HG03469 (cell line): ENCODE measurements around the gene ASB6.
"Not testable (repeated sequence)": the region's sequence is repeated elsewhere in the genome, so short reads cannot be mapped to it uniquely, and the experiment has no call there.

Experiments used
- ATAC-seq: cut with Tn5 transposase; IDR thresholded peaks from one replicate; pipeline ENCODE4 v1.9.1; 2021; ENCODE audit warnings: mild to moderate bottlenecking, moderate library complexity, moderate number of reproducible peaks; ENCODE audit not compliant: unreplicated experiment

ASB6 gene

DNA sequence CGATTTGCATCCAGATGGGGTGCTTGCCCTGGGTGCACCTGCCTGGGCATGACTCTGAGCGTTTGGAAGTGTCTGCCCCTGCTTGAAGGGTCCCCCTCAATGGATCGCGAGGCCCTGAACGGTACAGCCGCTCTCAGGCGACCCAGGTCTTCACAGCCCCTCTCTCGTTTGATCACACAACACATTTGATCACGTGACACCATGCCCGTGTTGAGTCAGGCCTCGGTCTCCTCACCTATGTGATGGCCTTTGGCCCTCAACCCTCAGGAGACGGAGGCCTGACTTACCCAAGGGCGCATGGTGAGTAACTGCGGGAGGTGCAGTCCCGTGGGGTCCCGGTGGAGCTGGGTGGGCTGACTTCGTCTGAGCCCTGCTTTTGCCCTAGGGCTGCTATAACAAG lies 3.0 kb upstream of the ASB6 start:
- ATAC-seq, result no peak

DNA sequence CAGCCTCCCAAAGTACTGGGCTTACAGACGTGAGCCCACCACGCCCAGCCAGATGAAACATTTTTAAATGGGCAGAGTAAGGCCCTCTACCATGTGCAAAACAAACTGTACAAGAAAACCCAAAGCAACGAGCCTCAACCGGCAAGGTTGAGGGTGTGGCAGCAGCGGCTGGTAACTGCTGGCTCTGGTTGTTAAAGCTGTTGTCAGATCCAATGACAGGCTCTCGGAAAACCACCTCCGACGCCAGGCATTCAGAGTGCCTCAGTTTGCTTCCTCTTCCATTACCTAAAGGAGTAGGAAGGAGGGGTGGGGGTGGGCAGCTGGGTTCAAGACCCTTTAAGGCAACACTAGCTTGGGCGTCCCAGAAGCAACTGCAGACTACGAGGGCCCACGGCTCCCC lies 2.4 kb upstream of the ASB6 start:
- ATAC-seq, result no peak

DNA sequence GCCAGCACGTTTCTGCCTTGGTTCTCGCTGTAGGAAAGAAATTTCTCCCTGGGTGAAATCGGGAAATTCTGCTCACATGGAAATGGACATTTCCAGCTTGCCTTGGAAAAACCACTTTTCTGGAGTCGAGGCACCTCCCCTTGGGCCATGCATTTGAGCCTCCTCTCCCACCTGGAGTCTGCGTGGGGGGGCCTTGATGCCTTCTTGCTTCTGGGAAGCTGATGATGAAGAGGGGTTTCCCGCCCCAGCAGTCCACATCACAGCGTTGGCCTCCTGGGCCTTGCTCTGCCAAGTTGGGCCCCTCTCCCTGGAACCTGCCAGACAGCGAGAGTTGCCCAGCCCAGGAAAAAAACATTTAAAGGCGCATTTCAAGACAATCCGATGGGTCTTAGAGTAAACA lies 1.8 kb upstream of the ASB6 start:
- no peak for ATAC-seq

DNA sequence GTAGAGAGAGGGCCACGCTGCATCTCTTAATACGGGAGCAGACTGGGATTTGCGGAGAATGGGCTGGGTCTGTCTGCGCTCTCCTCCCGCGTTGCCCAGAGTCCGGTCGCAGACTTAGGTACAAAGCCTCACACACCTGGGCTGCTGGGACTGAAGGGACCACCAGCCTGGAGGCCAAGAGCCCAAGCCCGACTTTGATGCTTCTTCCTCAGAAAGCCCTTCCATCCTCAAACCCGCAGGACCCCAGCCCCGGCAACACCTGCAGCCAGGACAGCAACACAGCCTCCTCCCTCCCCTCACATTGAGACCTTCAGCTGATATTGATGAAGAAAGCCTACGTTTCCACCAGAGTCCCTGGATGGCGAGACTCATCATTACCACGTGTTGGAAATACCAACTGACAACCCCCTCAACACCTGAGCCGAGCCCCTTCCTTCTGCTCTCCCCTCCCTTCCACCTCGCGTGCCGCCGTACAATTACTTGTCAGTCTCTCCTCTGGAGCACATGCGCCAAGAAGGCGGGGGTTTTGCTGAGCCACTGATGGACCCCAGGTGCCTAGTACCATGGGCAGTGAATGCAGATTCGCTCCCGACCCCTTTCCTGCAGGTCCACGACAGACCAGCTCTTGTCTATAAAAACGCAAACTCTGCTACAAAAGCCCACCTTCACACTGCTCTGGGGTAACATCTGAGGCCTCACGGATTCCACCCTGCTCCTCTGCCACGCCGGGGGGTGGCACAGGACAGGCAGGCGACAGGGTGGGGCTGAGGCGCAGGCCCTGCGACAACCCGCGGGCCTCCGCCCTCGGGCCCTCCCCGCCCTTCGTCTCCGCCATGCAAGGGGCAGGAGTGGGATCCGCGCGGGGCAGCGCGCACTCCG lies 841 bp downstream of the ASB6 start:
- ATAC-seq, result no peak

GRCh38 chr9:129640086-129640870 lies 1.7 kb downstream of the ASB6 start:
- ATAC-seq, result no peak

- ATAC-seq, result no peak
These were observed 2.2 kb downstream of the ASB6 start for GRCh38 chr9:129639756-129640085.

DNA sequence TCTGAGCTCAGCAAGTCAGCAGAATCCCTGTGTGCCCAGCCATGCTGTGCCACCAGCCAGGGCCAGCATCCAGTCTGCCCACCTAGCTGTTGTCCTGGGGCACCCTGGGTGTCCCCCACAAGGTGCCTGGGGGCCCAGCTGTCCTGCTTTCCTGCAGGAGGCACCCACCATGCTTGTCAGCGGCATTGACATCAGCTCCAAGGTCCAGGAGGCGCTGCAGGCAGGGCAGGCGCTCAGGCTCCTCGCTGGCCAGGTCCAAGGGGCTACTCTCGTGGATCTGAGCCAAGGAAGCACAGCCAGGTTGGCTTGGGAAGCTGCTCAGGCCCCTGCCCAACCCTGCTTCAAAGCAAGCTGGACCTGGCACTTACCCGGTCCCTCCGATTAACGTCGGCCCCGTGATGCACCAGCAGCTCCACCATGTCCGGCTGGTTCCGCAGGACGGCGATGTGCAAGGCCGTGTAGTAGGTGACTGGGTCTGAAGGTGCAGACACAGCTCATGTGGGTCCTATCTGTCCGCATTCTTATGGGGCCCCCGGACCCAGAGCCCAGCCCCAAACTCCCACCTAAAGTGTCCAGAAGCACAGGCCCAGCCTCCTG lies 2.8 kb downstream of the ASB6 start:
- ATAC-seq, result no peak

DNA sequence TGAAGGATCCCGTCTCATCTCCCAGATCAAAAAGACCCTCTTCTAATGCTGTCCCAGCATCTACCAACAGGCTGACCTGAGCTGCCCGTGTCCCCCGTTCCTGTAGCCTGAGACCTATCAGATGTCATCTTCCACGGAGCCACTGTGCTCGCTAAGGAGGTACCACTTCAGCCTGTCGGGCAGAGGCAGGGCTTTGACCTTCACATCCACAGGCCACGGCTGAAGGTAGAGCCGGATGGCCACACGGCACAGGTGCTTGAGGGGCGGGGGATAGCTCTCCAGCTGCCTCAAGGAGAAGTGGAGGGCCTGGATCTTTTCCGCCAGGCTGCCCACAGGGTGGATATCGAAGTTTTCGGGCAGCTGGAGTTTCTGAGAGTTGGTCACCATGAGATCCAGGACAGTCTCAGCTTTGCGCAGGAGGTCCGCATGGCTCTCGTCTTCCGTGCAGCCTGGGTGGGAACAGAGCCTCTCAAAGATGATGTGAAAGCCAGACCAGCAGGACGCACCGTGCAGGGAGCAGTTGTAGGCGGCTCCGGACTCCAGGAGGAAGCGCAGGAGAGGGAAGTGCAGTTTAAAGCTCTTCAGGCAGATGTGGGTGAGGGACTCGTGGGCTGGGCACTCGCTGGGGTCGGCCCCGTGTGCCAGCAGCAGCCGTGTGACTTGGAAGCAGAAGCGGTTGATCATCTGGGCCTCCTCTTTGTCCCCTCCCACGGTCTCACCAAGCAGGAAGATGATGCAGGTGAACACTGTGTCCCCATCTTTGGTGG lies 4.1 kb downstream of the ASB6 start:
- no peak for ATAC-seq

- ATAC-seq, result no peak
These were observed 4.8 kb downstream of the ASB6 start for GRCh38 chr9:129637102-129637501.

GRCh38 chr9:129636343-129636742 lies 5.6 kb downstream of the ASB6 start:
- ATAC-seq, result not testable (repeated sequence)

GRCh38 chr9:129635099-129636065 lies 6.6 kb downstream of the ASB6 start:
- no peak for ATAC-seq

DNA sequence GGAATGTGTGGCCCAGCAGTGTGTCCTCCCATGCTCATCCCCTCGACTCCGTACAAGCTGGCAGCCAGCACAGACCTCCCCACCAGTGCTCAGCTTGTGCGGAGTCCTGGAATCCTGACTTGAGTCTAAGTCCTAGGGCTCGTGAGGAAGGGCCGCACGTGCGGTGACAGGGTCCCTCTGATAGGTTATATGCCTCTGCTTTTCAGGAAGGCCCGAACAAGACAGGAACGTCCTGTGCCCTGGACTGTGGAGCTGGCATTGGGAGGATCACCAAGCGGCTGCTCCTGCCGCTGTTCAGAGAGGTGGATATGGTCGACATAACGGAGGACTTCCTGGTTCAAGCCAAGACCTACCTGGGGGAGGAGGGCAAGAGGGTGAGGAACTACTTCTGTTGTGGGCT lies 8.1 kb downstream of the ASB6 start:
- ATAC-seq, result no peak

GRCh38 chr9:129633207-129633606 lies 8.7 kb downstream of the ASB6 start:
- no peak for ATAC-seq

GRCh38 chr9:129632460-129632859 lies 9.5 kb downstream of the ASB6 start:
- ATAC-seq, result no peak

DNA sequence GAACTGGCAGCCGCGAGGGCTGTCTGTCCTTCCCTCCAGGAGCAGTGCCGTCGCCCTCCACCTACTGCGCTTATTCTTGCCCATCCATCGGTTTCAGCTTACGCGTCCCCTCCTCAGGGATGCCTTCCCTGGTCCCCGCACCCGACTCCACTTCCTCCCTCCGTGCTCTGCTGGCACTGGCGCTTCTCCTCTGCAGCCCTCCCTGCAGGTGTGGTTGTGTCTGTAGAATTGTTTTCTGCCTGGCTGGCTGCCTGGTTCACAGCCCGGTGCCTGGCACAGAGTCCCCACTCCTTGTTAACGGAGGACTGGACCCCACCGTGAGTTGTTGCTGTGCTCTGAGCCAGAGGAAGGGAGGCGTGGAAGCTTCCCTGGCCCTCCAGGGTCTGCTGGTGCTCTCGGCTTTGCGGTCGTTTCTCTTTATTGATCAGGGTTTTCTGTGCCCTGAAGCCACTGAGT lies 10.2 kb downstream of the ASB6 start:
- no peak for ATAC-seq

DNA sequence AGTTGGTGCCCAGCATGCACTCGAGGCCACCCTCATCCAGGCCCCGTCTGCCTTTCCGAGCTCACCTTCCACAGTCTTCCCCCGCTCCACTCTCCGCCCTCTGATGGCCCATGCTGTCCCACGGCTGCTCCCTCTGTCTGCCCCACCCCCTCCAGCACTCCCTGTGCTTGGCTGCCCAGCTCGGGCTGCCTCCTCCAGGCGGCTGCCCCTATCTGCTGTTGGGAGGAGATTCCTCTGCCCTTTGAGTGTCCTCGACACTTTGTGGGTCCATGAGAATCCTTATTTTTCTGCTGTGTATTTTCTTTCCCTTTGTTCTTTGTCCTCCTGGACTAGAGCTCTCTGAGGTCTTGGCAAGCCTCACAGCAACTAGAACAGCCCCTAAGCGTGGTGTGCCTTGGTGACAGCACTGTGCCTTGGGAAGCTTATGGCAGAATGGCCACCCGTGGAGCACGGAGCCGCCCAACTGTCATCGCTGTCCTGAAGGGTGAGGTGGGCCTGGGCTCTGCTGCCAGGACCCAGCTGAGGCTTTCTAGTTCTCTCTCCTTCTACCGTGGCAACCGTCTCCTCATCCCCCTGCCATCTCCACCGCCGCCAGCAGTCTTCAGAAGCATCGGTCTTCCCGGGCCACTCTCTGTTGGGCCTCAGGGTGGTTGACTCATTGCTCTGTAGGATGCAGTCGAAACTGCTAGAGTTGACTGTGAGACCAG lies 10.8 kb downstream of the ASB6 start:
- no peak for ATAC-seq

DNA sequence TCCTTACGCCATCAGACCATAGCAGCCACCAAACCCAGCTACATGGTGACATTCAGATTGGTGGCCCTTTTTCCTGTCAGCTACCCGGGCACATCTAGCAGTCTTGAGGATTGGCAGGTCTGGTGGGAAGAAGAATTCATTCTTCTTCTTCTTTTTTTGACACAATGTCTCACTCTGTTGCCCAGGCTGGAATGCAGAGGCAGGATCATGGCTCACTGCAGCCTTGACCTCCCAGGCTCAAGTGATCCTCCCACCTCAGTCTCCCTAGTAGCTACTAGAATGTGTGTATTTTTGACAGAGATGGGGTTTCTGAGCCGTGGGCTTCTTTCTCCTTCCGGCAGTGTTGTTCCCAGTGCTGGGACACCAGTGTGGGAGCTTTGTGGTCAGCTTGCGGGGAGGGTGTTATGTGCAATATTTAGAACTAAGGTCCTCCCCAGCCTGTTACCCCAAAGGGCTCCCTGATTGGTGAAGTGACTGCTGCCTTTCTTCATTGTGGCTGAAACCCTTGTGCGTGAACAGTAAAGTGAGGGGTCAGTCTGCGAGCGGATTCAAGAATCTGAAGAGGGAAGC lies 12.6 kb downstream of the ASB6 start:
- no peak for ATAC-seq

GRCh38 chr9:129628709-129629108 lies 13.2 kb downstream of the ASB6 start:
- no peak for ATAC-seq
